Lower leg skin (tissue), 4 donors: Measurements from ENCODE around the gene TANGO6. TPM values are rescaled to one million over a fixed set of nuclear protein-coding genes. Genes with fewer than 3 reads are reported as not detected.

Experiments used
- DNase-seq, 2 donors: peaks; one replicate each; pipeline ENCODE4 v3.0.0-alpha.2; 2019; ENCODE audit warnings: low spot score in 2 of 2
- H3K4me3 ChIP-seq: fragments of 200-600 bp; sonication (generic); 2 replicates; pipeline ENCODE4 v1.5.1; 2017; ENCODE audit warnings: mild to moderate bottlenecking, low read depth; ENCODE audit not compliant: poor library complexity, severe bottlenecking
- POLR2A ChIP-seq, 2 donors: fragments of 450-650 bp; IDR thresholded peaks; one replicate each; pipeline ENCODE4 v1.6.1; 2016 to 2017; ENCODE audit warnings: antibody characterized with exemption in 2 of 2, mild to moderate bottlenecking in 1 of 2, moderate library complexity in 1 of 2
- WGBS, 2 donors: methylation state at CpG; one replicate each; pipeline ENCODE4 v1.1.5; 2018; 5-methylcytosine and 5-hydroxymethylcytosine counted together
- intact Hi-C: fragments of 100-400 bp; cut with DNase I; formaldehyde crosslinking; loops from one replicate; pipeline ENCODE4 v1.15.0; 2023; ENCODE audit warnings: low total_unique reads
- total RNA-seq, 4 donors: library from RNA; depleted of rRNA; stranded (reverse); fragments of >200 nt; gene quantifications; one replicate each; pipeline ENCODE4 v1.1.0, GENCODE V29; 2016
- TF ChIP-seq, protein P1 (sequence below), 3 donors: fragments of 450-650 bp; IDR thresholded peaks; one replicate each; pipeline ENCODE4 v1.5.1; 2016; ENCODE audit warnings: antibody characterized with exemption in 3 of 3, mild to moderate bottlenecking in 3 of 3, moderate library complexity in 2 of 3

Gene TANGO6
- total RNA-seq, 4 donors from 2014 or later, result 7.9 to 17.0 (median 8.6) TPM

DNA sequence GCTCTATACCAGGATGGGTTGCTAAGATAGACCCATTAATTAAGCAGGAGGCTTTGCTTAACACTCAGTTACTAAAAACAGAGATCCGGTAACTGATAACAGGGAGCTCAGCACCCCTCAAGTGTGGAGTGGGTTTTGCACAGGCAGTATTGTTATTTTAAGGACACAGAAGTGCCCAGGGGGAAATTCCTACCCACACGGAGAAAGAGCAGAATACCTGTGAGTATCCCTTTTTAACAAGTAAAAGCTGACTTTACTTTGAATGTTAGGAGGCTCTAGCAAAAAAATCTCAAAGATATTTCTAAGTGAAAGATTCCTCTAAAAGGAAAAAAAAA is 229.3 kb downstream of the TANGO6 start:
- intact Hi-C loops, result no loop called here
- H3K4me3 ChIP-seq, result no peak overlapping the region
- TF ChIP-seq, protein P1, sequence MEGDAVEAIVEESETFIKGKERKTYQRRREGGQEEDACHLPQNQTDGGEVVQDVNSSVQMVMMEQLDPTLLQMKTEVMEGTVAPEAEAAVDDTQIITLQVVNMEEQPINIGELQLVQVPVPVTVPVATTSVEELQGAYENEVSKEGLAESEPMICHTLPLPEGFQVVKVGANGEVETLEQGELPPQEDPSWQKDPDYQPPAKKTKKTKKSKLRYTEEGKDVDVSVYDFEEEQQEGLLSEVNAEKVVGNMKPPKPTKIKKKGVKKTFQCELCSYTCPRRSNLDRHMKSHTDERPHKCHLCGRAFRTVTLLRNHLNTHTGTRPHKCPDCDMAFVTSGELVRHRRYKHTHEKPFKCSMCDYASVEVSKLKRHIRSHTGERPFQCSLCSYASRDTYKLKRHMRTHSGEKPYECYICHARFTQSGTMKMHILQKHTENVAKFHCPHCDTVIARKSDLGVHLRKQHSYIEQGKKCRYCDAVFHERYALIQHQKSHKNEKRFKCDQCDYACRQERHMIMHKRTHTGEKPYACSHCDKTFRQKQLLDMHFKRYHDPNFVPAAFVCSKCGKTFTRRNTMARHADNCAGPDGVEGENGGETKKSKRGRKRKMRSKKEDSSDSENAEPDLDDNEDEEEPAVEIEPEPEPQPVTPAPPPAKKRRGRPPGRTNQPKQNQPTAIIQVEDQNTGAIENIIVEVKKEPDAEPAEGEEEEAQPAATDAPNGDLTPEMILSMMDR (IDR thresholded peaks at IDR 0.05), result no peak
- TF ChIP-seq POLR2A (IDR thresholded peaks at IDR 0.05), result no peak
- WGBS, 2 donors, result 41 to 59% methylated on average over 2 of the region's 2 CpGs
- DNase-seq, result no peak

DNA sequence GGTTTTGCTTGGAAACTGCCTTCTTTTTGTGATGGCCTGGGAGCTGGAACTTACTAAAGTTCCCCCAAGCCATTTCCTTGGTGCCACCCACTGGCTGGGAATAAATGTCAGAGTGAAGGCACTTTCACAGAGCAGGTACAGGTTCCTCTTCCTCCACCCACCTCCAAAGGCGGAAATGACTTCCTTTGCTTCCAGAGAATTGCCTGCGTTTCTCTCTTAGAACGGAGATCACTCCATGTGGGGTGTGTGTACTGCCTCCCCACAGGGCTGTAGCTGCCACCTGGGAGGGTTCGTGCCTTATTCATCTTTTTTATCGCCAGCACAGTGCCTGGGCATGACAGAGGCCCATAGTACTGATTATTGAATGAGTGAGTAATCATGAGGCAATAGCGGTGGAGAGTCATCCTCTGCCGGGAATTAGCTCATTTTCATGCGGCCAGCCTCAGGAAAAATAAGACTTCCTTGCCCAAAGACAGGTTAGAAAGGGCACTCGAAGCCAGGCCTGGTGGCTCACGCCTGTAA is 229.9 kb downstream of the TANGO6 start:
- no peak overlapping the region for H3K4me3 ChIP-seq
- intact Hi-C loops, result no loop called here
- 61 to 65% methylated on average over 10 of the region's 10 CpGs for WGBS, 2 donors
- TF ChIP-seq, protein P1 (IDR thresholded peaks at IDR 0.05), result no peak
- TF ChIP-seq POLR2A (IDR thresholded peaks at IDR 0.05), result no peak
- DNase-seq, result no peak

DNA sequence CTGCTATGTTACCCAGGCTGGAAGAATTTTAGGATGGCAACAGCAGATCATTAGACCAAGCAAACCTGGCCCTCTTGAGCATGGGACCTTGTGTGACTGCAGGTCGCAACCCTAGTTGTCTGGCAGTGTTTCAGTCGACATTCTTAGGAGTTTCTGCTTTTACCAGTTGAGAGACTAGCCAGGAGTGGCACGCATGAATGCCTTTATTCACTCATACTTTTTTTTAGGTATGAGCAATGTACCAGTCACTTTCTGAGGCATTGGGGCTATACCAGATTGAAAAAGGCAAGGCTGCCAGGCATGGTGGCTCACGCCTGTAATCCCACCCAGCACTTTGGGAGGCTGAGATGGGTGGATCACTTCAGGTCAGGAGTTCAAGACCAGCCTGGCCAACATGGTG is 233.9 kb downstream of the TANGO6 start:
- no peak for TF ChIP-seq POLR2A (IDR thresholded peaks at IDR 0.05)
- TF ChIP-seq, protein P1 (IDR thresholded peaks at IDR 0.05), result no peak
- no peak for DNase-seq
- 75 to 77% methylated on average over 4 of the region's 4 CpGs for WGBS, 2 donors
- H3K4me3 ChIP-seq, result no peak overlapping the region
- intact Hi-C loops, result no loop called here

DNA sequence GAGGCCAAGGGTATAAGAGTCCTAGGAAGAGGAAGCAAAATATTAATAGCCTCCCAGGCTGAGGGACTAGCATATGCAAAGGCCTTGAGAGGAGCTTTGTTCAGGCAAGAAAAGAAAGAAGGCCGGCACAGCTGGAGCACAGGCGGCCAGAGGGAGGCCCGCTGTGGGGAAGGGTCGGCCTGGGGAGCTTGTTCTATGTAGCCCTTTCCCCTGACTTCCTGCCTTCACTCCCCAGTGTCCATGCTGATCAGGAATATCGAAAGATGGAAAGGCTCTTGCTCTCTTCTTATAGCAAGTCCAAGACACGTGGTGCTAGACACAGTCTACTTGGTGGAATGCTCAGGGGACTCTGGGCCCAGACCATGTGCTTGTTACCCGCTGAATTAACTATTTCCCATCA is 234.7 kb downstream of the TANGO6 start:
- no peak for DNase-seq
- 81 to 89% methylated on average over 7 of the region's 7 CpGs for WGBS, 2 donors
- no peak overlapping the region for H3K4me3 ChIP-seq
- TF ChIP-seq, protein P1 (IDR thresholded peaks at IDR 0.05), result no peak
- no peak for TF ChIP-seq POLR2A (IDR thresholded peaks at IDR 0.05)
- intact Hi-C loops, result no loop called here

DNA sequence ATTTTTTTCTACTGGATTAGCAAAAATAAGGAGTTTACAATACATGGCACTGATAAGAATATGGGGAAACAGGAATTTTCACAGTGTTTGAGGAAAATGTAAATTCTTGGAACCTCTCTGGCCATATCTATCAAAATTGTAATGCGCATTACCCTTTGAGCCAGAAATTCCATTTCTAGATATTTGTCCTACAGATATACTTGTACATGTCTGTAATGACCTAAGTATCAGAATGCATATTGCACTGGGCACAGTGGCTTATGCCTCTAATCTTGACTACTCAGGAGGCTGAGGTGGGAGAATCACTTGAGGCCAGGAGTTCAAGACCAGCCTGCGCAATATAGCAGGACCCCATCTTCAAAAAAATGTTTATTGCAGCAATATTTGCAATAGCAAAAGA is 236.4 kb downstream of the TANGO6 start:
- 97 to 100% methylated on average over 2 of the region's 2 CpGs for WGBS, 2 donors
- intact Hi-C loops, result no loop called here
- H3K4me3 ChIP-seq, result no peak overlapping the region
- no peak for TF ChIP-seq POLR2A (IDR thresholded peaks at IDR 0.05)
- TF ChIP-seq, protein P1 (IDR thresholded peaks at IDR 0.05), result no peak
- no peak for DNase-seq

DNA sequence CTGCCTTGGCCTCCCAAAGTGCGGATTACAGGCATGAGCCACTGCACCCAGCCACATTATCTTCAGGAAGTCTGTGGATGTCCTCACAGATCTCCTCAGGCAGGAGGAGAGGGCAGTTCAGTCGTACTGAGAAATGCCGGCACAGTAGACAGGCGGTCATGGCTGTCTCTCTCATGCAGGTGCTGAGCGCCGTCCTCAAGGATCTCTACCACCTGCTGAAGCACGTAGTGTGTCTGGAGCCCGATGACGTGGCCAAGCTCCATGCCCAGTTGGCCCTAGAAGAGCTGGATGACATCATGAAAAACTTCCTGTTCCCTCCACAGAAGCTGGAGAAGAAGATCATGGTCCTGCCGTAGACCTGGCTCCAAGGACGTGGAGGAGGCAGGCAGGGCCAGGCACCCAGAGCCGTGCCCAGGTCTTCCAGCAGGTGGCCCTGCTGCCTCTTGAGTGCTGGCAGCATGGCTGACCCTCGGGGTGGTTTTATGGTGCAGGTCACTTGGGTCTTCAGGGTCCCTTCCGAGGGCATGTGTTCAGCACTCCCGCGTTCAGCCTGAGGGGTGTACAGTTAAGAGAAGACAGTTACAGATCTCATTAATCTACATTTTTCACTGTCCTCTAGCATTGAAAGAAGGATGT is 240.1 kb downstream of the TANGO6 start:
- no peak for DNase-seq
- no peak overlapping the region for H3K4me3 ChIP-seq
- TF ChIP-seq, protein P1 (IDR thresholded peaks at IDR 0.05), result no peak
- intact Hi-C loops, result no loop called here
- 91 to 96% methylated on average over 13 to 14 of the region's 16 CpGs for WGBS, 2 donors
